HepG2 (cell line): Measurements from ENCODE around the gene TBL2. TPM values are rescaled to one million over a fixed set of nuclear protein-coding genes. Genes with fewer than 3 reads are reported as not detected.
A peak's percentile ranks its signal among the peaks of the same experiment; 100 is the strongest.

Source experiments
- ARID2 ChIP-seq: sonication (generic); formaldehyde crosslinking; IDR thresholded peaks from 2 replicates; pipeline ENCODE4 v1.8.1; 2022; ENCODE audit warnings: mild to moderate bottlenecking, missing genetic modification reagents, borderline replicate concordance
- PHF8 ChIP-seq: sonication (generic); formaldehyde crosslinking; IDR thresholded peaks from 2 replicates; pipeline ENCODE4 v1.5.0; 2020; ENCODE audit warnings: missing genetic modification reagents
- POLR2G ChIP-seq: fragments of 200-400 bp; formaldehyde crosslinking; IDR thresholded peaks from 2 replicates; pipeline ENCODE4 v1.6.1; 2018; ENCODE audit warnings: mild to moderate bottlenecking, low read depth, low read length, moderate library complexity
- RFX3 ChIP-seq: IDR thresholded peaks from 2 replicates; pipeline ENCODE4 v1.6.1; 2016; ENCODE audit warnings: missing biosample characterization, missing genetic modification reagents
- SOX6 ChIP-seq, 2 experiments: fragments of 450-650 bp in 1 of 2; sonication (generic) in 1 of 2; formaldehyde crosslinking in 1 of 2; IDR thresholded peaks; 2 replicates each; pipeline versions ENCODE4 v1.4.0 to v1.6.1; 2017 to 2020; ENCODE audit warnings: antibody characterized with exemption in 1 of 2, mild to moderate bottlenecking in 1 of 2, missing genetic modification reagents in 1 of 2
- WIZ ChIP-seq: sonication (generic); formaldehyde crosslinking; IDR thresholded peaks from 2 replicates; pipeline ENCODE4 v1.5.1; 2020; ENCODE audit warnings: mild to moderate bottlenecking, missing genetic modification reagents
- polyA plus RNA-seq, 8 experiments: library from polyadenylated mRNA; depleted of rRNA in 3 of 8; stranded (reverse) in 7 of 8; unstranded in 1 of 8; fragments of >200 nt; fragmentation: Illumina TruSeq in 4 of 8; extraction: Trizol in 4 of 8; gene quantifications; 2 replicates each; pipeline versions ENCODE4 v1.2.1 to v1.2.3, GENCODE V29; 2011 to 2016; ENCODE audit warnings: low read depth in 4 of 8, missing spikeins in 1 of 8, mixed read lengths in 1 of 8; ENCODE audit not compliant: insufficient read depth in 1 of 8
- total RNA-seq, 5 experiments: library from RNA; depleted of rRNA; stranded (reverse); fragments of >200 nt; fragmentation: Illumina TruSeq; extraction: Trizol; gene quantifications; 2 replicates each; pipeline ENCODE4 v1.2.3, GENCODE V29; 2016; ENCODE audit warnings: low read depth in 1 of 5
- TF ChIP-seq, protein P1 (sequence below): sonication (generic); formaldehyde crosslinking; conservative IDR thresholded peaks from 2 replicates; pipeline ENCODE4 v1.4.0; 2020; ENCODE audit warnings: missing genetic modification reagents
- TF ChIP-seq, protein P2 (sequence below): sonication (generic); formaldehyde crosslinking; IDR thresholded peaks from 2 replicates; pipeline ENCODE4 v1.9.0; 2021; ENCODE audit warnings: mild to moderate bottlenecking, missing genetic modification reagents
- TF ChIP-seq, protein P3 (sequence below): sonication (generic); formaldehyde crosslinking; IDR thresholded peaks from 2 replicates; pipeline ENCODE4 v1.9.0; 2021; ENCODE audit warnings: missing genetic modification reagents, mild to moderate bottlenecking, borderline replicate concordance

Gene TBL2
- total and polyA plus RNA-seq, 2 of the 13 experiments (the other 11 are each of a cell fraction or from before 2014, with no cell fraction given) = 43.4 to 47.2 TPM

DNA sequence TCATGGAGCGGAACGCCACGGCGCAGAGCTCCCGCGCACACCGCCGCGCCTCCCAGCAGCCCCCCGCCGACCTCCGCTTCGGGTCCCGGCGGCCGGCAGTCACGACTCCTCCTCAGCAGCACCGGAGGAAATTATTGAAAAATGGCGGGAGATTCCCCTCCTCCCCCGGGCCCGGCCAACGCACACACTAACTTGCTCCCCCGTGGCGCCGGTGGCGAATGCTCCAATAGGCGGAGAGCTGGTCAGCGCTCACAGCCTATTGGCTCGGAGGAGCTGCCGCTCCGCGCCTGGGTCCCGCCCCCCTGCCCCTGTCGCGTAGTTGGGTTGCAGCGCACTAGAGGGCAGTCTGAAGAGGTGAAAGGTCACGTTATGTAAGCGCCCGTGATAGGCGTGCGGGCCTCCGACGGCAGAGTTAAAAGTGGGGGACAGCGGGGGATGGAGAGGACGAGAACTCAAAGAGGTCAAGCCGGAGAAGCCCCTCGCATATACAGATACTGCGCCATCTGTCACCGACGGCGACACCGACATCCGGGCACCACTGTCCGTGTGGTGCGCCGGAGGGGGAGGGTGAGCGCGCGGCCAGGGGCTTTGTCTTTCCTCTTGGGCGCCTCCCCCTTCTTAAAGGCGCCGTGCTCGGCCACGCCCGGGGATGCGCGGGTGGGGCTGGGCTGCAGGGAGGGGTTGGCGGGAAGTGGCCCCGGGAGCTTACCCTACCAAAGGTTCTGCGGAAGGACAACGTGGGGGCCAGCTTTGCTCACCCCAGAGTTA is 56.1 kb downstream of the TBL2 start, which contains the start of gene BAZ1B (continued):
- TF ChIP-seq, protein P1, sequence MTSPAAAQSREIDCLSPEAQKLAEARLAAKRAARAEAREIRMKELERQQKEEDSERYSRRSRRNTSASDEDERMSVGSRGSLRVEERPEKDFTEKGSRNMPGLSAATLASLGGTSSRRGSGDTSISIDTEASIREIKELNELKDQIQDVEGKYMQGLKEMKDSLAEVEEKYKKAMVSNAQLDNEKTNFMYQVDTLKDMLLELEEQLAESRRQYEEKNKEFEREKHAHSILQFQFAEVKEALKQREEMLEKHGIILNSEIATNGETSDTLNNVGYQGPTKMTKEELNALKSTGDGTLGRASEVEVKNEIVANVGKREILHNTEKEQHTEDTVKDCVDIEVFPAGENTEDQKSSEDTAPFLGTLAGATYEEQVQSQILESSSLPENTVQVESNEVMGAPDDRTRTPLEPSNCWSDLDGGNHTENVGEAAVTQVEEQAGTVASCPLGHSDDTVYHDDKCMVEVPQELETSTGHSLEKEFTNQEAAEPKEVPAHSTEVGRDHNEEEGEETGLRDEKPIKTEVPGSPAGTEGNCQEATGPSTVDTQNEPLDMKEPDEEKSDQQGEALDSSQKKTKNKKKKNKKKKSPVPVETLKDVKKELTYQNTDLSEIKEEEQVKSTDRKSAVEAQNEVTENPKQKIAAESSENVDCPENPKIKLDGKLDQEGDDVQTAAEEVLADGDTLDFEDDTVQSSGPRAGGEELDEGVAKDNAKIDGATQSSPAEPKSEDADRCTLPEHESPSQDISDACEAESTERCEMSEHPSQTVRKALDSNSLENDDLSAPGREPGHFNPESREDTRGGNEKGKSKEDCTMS = no peak
- TF ChIP-seq WIZ (no peak; the same call in 1 of the 2 replicates), PHF8 (CRISPR knock-in tag) (peak; percentile 79), RFX3 (CRISPR knock-in tag) (no peak), SOX6 (IDR thresholded peaks at IDR 0.05) (no peak), SOX6 (CRISPR knock-in tag; IDR thresholded peaks at IDR 0.05) (peak; percentile 87), ARID2 (CRISPR knock-in tag) (0 out of 2 replicates have a peak, but pooled peaks have one; percentile 77), POLR2G (peak; percentile 69)
- TF ChIP-seq, protein P2, sequence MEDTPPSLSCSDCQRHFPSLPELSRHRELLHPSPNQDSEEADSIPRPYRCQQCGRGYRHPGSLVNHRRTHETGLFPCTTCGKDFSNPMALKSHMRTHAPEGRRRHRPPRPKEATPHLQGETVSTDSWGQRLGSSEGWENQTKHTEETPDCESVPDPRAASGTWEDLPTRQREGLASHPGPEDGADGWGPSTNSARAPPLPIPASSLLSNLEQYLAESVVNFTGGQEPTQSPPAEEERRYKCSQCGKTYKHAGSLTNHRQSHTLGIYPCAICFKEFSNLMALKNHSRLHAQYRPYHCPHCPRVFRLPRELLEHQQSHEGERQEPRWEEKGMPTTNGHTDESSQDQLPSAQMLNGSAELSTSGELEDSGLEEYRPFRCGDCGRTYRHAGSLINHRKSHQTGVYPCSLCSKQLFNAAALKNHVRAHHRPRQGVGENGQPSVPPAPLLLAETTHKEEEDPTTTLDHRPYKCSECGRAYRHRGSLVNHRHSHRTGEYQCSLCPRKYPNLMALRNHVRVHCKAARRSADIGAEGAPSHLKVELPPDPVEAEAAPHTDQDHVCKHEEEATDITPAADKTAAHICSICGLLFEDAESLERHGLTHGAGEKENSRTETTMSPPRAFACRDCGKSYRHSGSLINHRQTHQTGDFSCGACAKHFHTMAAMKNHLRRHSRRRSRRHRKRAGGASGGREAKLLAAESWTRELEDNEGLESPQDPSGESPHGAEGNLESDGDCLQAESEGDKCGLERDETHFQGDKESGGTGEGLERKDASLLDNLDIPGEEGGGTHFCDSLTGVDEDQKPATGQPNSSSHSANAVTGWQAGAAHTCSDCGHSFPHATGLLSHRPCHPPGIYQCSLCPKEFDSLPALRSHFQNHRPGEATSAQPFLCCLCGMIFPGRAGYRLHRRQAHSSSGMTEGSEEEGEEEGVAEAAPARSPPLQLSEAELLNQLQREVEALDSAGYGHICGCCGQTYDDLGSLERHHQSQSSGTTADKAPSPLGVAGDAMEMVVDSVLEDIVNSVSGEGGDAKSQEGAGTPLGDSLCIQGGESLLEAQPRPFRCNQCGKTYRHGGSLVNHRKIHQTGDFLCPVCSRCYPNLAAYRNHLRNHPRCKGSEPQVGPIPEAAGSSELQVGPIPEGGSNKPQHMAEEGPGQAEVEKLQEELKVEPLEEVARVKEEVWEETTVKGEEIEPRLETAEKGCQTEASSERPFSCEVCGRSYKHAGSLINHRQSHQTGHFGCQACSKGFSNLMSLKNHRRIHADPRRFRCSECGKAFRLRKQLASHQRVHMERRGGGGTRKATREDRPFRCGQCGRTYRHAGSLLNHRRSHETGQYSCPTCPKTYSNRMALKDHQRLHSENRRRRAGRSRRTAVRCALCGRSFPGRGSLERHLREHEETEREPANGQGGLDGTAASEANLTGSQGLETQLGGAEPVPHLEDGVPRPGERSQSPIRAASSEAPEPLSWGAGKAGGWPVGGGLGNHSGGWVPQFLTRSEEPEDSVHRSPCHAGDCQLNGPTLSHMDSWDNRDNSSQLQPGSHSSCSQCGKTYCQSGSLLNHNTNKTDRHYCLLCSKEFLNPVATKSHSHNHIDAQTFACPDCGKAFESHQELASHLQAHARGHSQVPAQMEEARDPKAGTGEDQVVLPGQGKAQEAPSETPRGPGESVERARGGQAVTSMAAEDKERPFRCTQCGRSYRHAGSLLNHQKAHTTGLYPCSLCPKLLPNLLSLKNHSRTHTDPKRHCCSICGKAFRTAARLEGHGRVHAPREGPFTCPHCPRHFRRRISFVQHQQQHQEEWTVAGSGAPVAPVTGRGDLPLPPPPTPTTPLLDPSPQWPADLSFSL = no peak
- TF ChIP-seq, protein P3, sequence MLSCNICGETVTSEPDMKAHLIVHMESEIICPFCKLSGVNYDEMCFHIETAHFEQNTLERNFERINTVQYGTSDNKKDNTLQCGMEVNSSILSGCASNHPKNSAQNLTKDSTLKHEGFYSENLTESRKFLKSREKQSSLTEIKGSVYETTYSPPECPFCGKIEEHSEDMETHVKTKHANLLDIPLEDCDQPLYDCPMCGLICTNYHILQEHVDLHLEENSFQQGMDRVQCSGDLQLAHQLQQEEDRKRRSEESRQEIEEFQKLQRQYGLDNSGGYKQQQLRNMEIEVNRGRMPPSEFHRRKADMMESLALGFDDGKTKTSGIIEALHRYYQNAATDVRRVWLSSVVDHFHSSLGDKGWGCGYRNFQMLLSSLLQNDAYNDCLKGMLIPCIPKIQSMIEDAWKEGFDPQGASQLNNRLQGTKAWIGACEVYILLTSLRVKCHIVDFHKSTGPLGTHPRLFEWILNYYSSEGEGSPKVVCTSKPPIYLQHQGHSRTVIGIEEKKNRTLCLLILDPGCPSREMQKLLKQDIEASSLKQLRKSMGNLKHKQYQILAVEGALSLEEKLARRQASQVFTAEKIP = no peak
